Measurements from ENCODE around the gene PEX14. TPM values are rescaled to one million over a fixed set of nuclear protein-coding genes. Genes with fewer than 3 reads are reported as not detected.

The PEX14 gene
- total RNA-seq, 2 donors from 2014 or later: 24.3 to 26.0 TPM

DNA sequence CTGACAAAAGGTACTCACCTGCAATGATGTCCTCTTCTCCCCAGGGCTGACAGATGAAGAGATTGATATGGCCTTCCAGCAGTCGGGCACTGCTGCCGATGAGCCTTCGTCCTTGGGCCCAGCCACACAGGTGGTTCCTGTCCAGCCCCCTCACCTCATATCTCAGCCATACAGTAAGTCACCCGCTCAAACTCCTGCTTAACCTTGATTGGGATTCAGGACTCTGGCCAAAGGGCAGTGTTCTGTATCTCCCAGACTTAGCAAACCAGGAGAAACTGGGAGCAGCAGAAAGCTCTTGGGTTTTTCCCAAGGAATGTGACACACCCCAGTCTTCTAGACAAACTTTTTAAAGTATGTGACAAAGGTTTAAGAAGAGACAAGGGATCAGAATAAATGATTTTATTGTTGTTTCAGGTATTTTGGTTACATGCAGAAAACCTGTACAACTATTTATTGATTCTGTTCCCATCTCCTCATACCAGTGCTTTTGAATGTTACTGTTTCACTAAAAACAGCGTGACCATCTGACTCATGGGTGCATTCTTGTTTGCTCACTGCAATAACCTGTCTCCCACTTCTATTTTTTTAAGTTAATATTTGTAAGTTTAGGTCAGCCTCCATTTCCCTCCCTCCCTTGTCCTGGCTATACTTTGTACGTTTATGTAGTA, 124.6 kb downstream of the PEX14 start:
- H3K4me1 ChIP-seq (ENCODE audit: control insufficient read depth, insufficient read depth, low read length): peaks cover 12% of the 10 kb centered on the region
- Mint-ChIP-seq H3K27me3 (ENCODE audit: insufficient read depth) (no peaks in the 10 kb centered on the region), H3K4me1 (peaks cover 37% of the 10 kb centered on the region), H3K27ac (no peak overlapping the region), H3K36me3 (ENCODE audit: low read depth) (peaks cover 9% of the 10 kb centered on the region), H3K4me3 (no peak overlapping the region), H3K9me3 (no peaks in the 10 kb centered on the region)
- no peak overlapping the region for H3K4me3 ChIP-seq (ENCODE audit: low read length)
- H3K27me3 ChIP-seq (ENCODE audit: control insufficient read depth, insufficient read depth, low read length, poor library complexity, severe bottlenecking): no peaks in the 10 kb centered on the region
- 91 to 95% methylated on average over 4 to 6 of the region's 6 CpGs for WGBS, 2 experiments (ENCODE audit: insufficient coverage in 1 of 2, insufficient read length in 1 of 2)
- TF ChIP-seq, protein P1, sequence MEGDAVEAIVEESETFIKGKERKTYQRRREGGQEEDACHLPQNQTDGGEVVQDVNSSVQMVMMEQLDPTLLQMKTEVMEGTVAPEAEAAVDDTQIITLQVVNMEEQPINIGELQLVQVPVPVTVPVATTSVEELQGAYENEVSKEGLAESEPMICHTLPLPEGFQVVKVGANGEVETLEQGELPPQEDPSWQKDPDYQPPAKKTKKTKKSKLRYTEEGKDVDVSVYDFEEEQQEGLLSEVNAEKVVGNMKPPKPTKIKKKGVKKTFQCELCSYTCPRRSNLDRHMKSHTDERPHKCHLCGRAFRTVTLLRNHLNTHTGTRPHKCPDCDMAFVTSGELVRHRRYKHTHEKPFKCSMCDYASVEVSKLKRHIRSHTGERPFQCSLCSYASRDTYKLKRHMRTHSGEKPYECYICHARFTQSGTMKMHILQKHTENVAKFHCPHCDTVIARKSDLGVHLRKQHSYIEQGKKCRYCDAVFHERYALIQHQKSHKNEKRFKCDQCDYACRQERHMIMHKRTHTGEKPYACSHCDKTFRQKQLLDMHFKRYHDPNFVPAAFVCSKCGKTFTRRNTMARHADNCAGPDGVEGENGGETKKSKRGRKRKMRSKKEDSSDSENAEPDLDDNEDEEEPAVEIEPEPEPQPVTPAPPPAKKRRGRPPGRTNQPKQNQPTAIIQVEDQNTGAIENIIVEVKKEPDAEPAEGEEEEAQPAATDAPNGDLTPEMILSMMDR (conservative IDR thresholded peaks at IDR 0.05): no peak
- no peak overlapping the region for H3K9ac ChIP-seq (ENCODE audit: extremely low read depth, low read length, poor library complexity, severe bottlenecking)
- H3K36me3 ChIP-seq (ENCODE audit: control insufficient read depth, insufficient read depth, low read length): peaks cover 2% of the 10 kb centered on the region
- no peak for DNase-seq
- H3K27ac ChIP-seq (ENCODE audit: low read depth, low read length): no peak overlapping the region
- no peaks in the 10 kb centered on the region for H3K9me3 ChIP-seq (ENCODE audit: control insufficient read depth, low read length)

DNA sequence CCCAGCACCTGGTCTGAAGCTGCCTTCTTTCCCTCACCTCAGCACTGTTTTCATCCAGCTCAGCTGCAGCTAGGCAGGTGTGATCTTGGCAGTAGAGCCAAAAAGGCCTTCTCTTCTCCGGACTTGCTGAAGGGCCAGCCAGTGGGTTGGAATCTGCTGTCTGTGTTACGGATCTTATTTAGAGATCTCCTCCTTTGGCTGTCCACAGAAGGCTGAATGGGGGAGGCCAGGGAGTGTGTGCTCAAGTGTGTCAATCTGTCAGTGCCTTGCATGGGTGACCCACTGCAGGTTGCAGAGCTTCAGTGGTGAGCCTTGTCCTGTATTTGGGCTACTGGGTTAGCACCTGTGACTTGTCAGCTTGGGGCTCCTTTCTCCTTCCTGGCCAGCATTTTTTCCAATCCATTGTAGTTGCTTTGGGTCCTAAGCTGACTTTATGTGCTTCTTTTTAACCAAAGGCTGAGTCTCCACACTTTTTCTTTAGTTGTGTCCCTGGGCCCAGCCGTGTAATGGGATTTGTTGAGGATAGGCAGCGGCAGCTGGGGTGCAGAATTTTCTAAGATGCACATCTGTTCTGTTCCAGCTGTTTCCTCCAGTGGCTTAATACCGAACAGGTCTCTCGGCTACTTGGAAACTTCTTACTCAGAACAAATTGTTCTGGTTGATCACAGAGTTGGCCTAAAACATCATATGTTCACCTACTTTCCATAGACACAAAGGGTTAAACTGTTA, 126.8 kb downstream of the PEX14 start:
- Histone ChIP-seq H3K27ac (ENCODE audit: low read depth, low read length) (no peak overlapping the region), H3K4me1 (ENCODE audit: control insufficient read depth, insufficient read depth, low read length) (peaks cover 8% of the 10 kb centered on the region), H3K4me3 (ENCODE audit: low read length) (no peak overlapping the region), H3K27me3 (ENCODE audit: control insufficient read depth, insufficient read depth, low read length, poor library complexity, severe bottlenecking) (no peaks in the 10 kb centered on the region), H3K9ac (ENCODE audit: extremely low read depth, low read length, poor library complexity, severe bottlenecking) (no peak overlapping the region), H3K9me3 (ENCODE audit: control insufficient read depth, low read length) (no peaks in the 10 kb centered on the region), H3K36me3 (ENCODE audit: control insufficient read depth, insufficient read depth, low read length) (peaks cover 2% of the 10 kb centered on the region)
- H3K4me1 Mint-ChIP-seq: peaks cover 28% of the 10 kb centered on the region
- peaks cover 12% of the 10 kb centered on the region for H3K36me3 Mint-ChIP-seq (ENCODE audit: low read depth)
- 94 to 95% methylated on average over 5 to 6 of the region's 6 CpGs for WGBS, 2 experiments (ENCODE audit: insufficient coverage in 1 of 2, insufficient read length in 1 of 2)
- H3K4me3 Mint-ChIP-seq: no peak overlapping the region
- no peak overlapping the region for H3K27ac Mint-ChIP-seq
- no peaks in the 10 kb centered on the region for H3K9me3 Mint-ChIP-seq
- no peaks in the 10 kb centered on the region for H3K27me3 Mint-ChIP-seq (ENCODE audit: insufficient read depth)
- TF ChIP-seq, protein P1 (conservative IDR thresholded peaks at IDR 0.05): no peak
- no peak for DNase-seq

DNA sequence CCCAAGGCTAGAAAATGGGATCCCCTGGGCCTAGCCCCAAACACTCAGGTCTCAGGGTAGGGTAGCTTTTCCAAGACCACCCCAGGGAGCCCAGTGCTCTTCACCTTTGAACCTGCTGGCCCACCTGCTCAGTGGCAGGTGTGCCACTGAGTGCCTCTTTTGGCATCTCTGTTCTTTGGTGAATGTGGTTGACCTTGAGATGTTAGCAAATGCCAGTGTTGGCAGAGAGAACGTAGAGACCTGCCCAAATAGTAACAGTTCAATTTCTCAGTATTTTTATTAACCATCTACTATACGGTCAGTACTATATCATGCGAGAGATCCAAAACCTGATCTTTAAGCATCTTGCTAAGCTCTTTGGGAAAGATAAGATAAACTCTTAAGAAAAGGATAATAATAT, 128.2 kb downstream of the PEX14 start:
- no peaks in the 10 kb centered on the region for H3K27me3 Mint-ChIP-seq (ENCODE audit: insufficient read depth)
- no peak overlapping the region for H3K4me3 Mint-ChIP-seq
- Histone ChIP-seq H3K9ac (ENCODE audit: extremely low read depth, low read length, poor library complexity, severe bottlenecking) (no peak overlapping the region), H3K4me1 (ENCODE audit: control insufficient read depth, insufficient read depth, low read length) (peaks cover 8% of the 10 kb centered on the region), H3K4me3 (ENCODE audit: low read length) (no peak overlapping the region), H3K9me3 (ENCODE audit: control insufficient read depth, low read length) (no peaks in the 10 kb centered on the region), H3K27ac (ENCODE audit: low read depth, low read length) (no peak overlapping the region), H3K36me3 (ENCODE audit: control insufficient read depth, insufficient read depth, low read length) (peaks cover 2% of the 10 kb centered on the region), H3K27me3 (ENCODE audit: control insufficient read depth, insufficient read depth, low read length, poor library complexity, severe bottlenecking) (no peaks in the 10 kb centered on the region)
- H3K4me1 Mint-ChIP-seq: peaks cover 28% of the 10 kb centered on the region
- TF ChIP-seq, protein P1 (conservative IDR thresholded peaks at IDR 0.05): no peak
- WGBS, 2 experiments (ENCODE audit: insufficient coverage in 1 of 2, insufficient read length in 1 of 2): 100% methylated on average over 1 to 3 of the region's 3 CpGs
- DNase-seq: no peak
- no peak overlapping the region for H3K27ac Mint-ChIP-seq
- peaks cover 16% of the 10 kb centered on the region for H3K36me3 Mint-ChIP-seq (ENCODE audit: low read depth)
- H3K9me3 Mint-ChIP-seq: no peaks in the 10 kb centered on the region

All from endodermal cell (in vitro differentiated cells).